Neural progenitor cell (in vitro differentiated cells): ENCODE data around the gene PRPF4. TPM values are rescaled to one million over a fixed set of nuclear protein-coding genes. Genes with fewer than 3 reads are reported as not detected.
A peak's percentile ranks its signal among the peaks of the same experiment; 100 is the strongest.

ENCODE experiments used
- DNase-seq: peaks from one replicate; pipeline ENCODE4 v3.0.0-alpha.2; 2016; ENCODE audit warnings: low spot score
- H2AFZ ChIP-seq: fragments of 200-600 bp; sonication (generic); replicated peaks from 2 replicates; pipeline ENCODE4 v1.6.1; 2016; ENCODE audit warnings: antibody characterized with exemption
- H3F3A ChIP-seq: fragments of 200-600 bp; sonication (generic); 2 replicates; pipeline ENCODE4 v1.6.1; 2016; ENCODE audit warnings: antibody characterized with exemption, low read depth
- H3K27ac ChIP-seq: fragments of 200-600 bp; sonication (generic); 2 replicates; pipeline ENCODE4 v1.5.1; 2016; ENCODE audit warnings: mild to moderate bottlenecking
- H3K27me3 ChIP-seq: fragments of 200-600 bp; sonication (generic); 2 replicates; pipeline ENCODE4 v1.6.1; 2016; ENCODE audit warnings: mild to moderate bottlenecking, moderate library complexity
- H3K36me3 ChIP-seq: fragments of 200-600 bp; sonication (generic); 2 replicates; pipeline ENCODE4 v1.5.1; 2016
- H3K4me1 ChIP-seq: fragments of 200-600 bp; sonication (generic); 2 replicates; pipeline ENCODE4 v1.6.1; 2016; ENCODE audit warnings: mixed run types
- H3K4me2 ChIP-seq: fragments of 200-600 bp; sonication (generic); 2 replicates; pipeline ENCODE4 v1.6.1; 2016
- H3K4me3 ChIP-seq: fragments of 200-600 bp; sonication (generic); 2 replicates; pipeline ENCODE4 v1.5.1; 2016
- H3K79me2 ChIP-seq: fragments of 200-600 bp; sonication (generic); 2 replicates; pipeline ENCODE4 v1.6.1; 2016; ENCODE audit warnings: low read depth
- H3K9ac ChIP-seq: fragments of 200-600 bp; sonication (generic); 2 replicates; pipeline ENCODE4 v1.6.1; 2016
- H3K9me3 ChIP-seq: fragments of 200-600 bp; sonication (generic); 2 replicates; pipeline ENCODE4 v1.5.1; 2016; ENCODE audit warnings: low read depth
- H4K20me1 ChIP-seq: fragments of 200-600 bp; sonication (generic); 2 replicates; pipeline ENCODE4 v1.6.1; 2016; ENCODE audit warnings: low read depth
- H3K27ac Mint-ChIP-seq: 3 replicates; pipeline ENCODE4 v1.8.0; 2021; ENCODE audit warnings: mixed read lengths
- H3K27me3 Mint-ChIP-seq: 2 replicates; pipeline ENCODE4 v1.8.0; 2022; ENCODE audit warnings: low read depth, mild to moderate bottlenecking, inconsistent platforms, moderate library complexity, mixed read lengths; ENCODE audit not compliant: insufficient read depth
- H3K36me3 Mint-ChIP-seq: 3 replicates; pipeline ENCODE4 v1.8.0; 2021; ENCODE audit warnings: mixed read lengths
- H3K4me1 Mint-ChIP-seq: 3 replicates; pipeline ENCODE4 v1.8.0; 2021; ENCODE audit warnings: mixed read lengths
- H3K4me3 Mint-ChIP-seq: 3 replicates; pipeline ENCODE4 v1.8.0; 2021; ENCODE audit warnings: mild to moderate bottlenecking, moderate library complexity, mixed read lengths
- H3K9me3 Mint-ChIP-seq: 3 replicates; pipeline ENCODE4 v1.8.0; 2020; ENCODE audit warnings: mixed read lengths
- EZH2 ChIP-seq: fragments of 200-600 bp; sonication (generic); IDR thresholded peaks from 2 replicates; pipeline ENCODE4 v1.6.1; 2017; ENCODE audit warnings: antibody characterized with exemption, mild to moderate bottlenecking, moderate library complexity
- EZH2phosphoT487 ChIP-seq: fragments of 200-600 bp; sonication (generic); IDR thresholded peaks from 2 replicates; pipeline ENCODE4 v1.6.1; 2017; ENCODE audit warnings: antibody characterized with exemption
- total RNA-seq: library from RNA; depleted of rRNA; stranded (reverse); fragments of >200 nt; gene quantifications from 2 replicates; pipeline ENCODE4 v1.2.3, GENCODE V29; 2015; ENCODE audit warnings: low replicate concordance
- TF ChIP-seq, protein P1 (sequence below): fragments of 200-600 bp; sonication (generic); IDR thresholded peaks from 2 replicates; pipeline ENCODE4 v1.5.1; 2017; ENCODE audit warnings: antibody characterized with exemption, mild to moderate bottlenecking

Gene PRPF4
- 28.2 and 34.0 TPM in 2 replicates for total RNA-seq

- no peaks in the 10 kb centered on the region for H3K27me3 Mint-ChIP-seq
- H3K9me3 Mint-ChIP-seq: no peaks in the 10 kb centered on the region
- Histone ChIP-seq H4K20me1 (peaks cover 13% of the 10 kb centered on the region), H3F3A (peaks cover 7% of the 10 kb centered on the region), H3K79me2 (peaks cover 45% of the 10 kb centered on the region), H3K27ac (peak within 1 kb of the TSS; percentile 50), H3K9ac (peak within 1 kb of the TSS; percentile 90), H3K4me2 (peak within 1 kb of the TSS; percentile 88), H3K36me3 (peaks cover 16% of the 10 kb centered on the region), H3K27me3 (no peaks in the 10 kb centered on the region), H3K9me3 (no peaks in the 10 kb centered on the region), H2AFZ (peak within 1 kb of the TSS; percentile 78), H3K4me1 (peaks cover 16% of the 10 kb centered on the region), H3K4me3 (peak within 1 kb of the TSS; percentile 86)
- H3K36me3 Mint-ChIP-seq: peaks cover 27% of the 10 kb centered on the region
- DNase-seq: peak; percentile 99
- no peak within 1 kb of the TSS for H3K4me3 Mint-ChIP-seq
- H3K4me1 Mint-ChIP-seq: peaks cover 9% of the 10 kb centered on the region
- no peak within 1 kb of the TSS for H3K27ac Mint-ChIP-seq
- TF ChIP-seq, protein P1, sequence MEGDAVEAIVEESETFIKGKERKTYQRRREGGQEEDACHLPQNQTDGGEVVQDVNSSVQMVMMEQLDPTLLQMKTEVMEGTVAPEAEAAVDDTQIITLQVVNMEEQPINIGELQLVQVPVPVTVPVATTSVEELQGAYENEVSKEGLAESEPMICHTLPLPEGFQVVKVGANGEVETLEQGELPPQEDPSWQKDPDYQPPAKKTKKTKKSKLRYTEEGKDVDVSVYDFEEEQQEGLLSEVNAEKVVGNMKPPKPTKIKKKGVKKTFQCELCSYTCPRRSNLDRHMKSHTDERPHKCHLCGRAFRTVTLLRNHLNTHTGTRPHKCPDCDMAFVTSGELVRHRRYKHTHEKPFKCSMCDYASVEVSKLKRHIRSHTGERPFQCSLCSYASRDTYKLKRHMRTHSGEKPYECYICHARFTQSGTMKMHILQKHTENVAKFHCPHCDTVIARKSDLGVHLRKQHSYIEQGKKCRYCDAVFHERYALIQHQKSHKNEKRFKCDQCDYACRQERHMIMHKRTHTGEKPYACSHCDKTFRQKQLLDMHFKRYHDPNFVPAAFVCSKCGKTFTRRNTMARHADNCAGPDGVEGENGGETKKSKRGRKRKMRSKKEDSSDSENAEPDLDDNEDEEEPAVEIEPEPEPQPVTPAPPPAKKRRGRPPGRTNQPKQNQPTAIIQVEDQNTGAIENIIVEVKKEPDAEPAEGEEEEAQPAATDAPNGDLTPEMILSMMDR: no peak
- no peak for TF ChIP-seq EZH2phosphoT487
- no peak for TF ChIP-seq EZH2
These were observed at the start of gene PRPF4, which contains the start of gene CDC26 for GRCh38 chr9:113275157-113276131. TSS of gene PRPF4 (plus strand) at chr9:113275658. CDS start at chr9:113275744, 86 bp downstream. TSS of gene CDC26 (minus strand) at chr9:113275572. CDS start at chr9:113272507, 3,065 bp downstream.

GRCh38 chr9:113227436-113227835, 48.0 kb upstream of the PRPF4 start:
- Histone ChIP-seq H4K20me1 (peaks cover 25% of the 10 kb centered on the region), H3K36me3 (no peaks in the 10 kb centered on the region), H3K4me3 (no peak overlapping the region), H3F3A (no peaks in the 10 kb centered on the region), H3K27me3 (no peaks in the 10 kb centered on the region), H3K79me2 (peaks cover 19% of the 10 kb centered on the region), H3K9me3 (no peaks in the 10 kb centered on the region), H3K9ac (no peak overlapping the region), H3K27ac (no peak overlapping the region), H3K4me2 (no peak overlapping the region), H3K4me1 (peaks cover 6% of the 10 kb centered on the region), H2AFZ (no peak overlapping the region)
- no peaks in the 10 kb centered on the region for H3K27me3 Mint-ChIP-seq
- H3K36me3 Mint-ChIP-seq: peaks cover 1% of the 10 kb centered on the region
- no peaks in the 10 kb centered on the region for H3K9me3 Mint-ChIP-seq
- no peak overlapping the region for H3K4me3 Mint-ChIP-seq
- H3K27ac Mint-ChIP-seq: no peak overlapping the region
- TF ChIP-seq EZH2phosphoT487 (no peak), EZH2 (no peak)
- TF ChIP-seq, protein P1: no peak
- peaks cover 12% of the 10 kb centered on the region for H3K4me1 Mint-ChIP-seq
- DNase-seq: no peak

DNA sequence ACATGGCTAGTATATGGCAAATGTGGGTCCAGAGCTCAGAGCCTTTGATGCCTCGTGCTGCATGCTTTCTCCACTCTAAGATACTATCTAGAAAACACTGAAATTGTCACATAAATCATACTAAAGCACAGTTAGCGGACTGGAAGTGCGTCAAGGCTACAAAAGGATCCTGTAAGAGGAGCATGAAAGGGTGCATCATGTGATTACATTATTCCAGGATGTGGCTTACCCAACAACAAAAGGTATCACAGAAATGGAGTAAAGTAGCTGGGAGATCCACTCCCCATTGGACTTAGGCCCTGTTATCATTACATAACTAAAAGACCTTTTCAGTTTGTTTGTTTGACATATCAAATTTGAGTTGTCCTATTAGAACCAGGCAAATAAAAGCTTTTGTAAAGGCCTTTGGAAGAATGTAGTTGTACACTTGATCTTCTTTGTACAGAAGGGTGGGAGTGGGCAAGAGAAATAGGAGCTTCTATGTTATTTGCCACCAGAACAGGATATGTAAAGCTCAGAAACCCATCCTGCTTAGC, 47.3 kb upstream of the PRPF4 start:
- Mint-ChIP-seq H3K27me3 (no peaks in the 10 kb centered on the region), H3K4me3 (no peak overlapping the region), H3K4me1 (peaks cover 5% of the 10 kb centered on the region), H3K9me3 (no peaks in the 10 kb centered on the region), H3K27ac (no peak overlapping the region), H3K36me3 (peaks cover 1% of the 10 kb centered on the region)
- H3K4me1 ChIP-seq: no peaks in the 10 kb centered on the region
- no peak for DNase-seq
- no peak overlapping the region for H3K4me2 ChIP-seq
- H3K9ac ChIP-seq: no peak overlapping the region
- H3K27ac ChIP-seq: no peak overlapping the region
- H3K27me3 ChIP-seq: no peaks in the 10 kb centered on the region
- H3K79me2 ChIP-seq: peaks cover 12% of the 10 kb centered on the region
- TF ChIP-seq, protein P1: no peak
- TF ChIP-seq EZH2 (no peak), EZH2phosphoT487 (no peak)
- no peak overlapping the region for H2AFZ ChIP-seq
- peaks cover 17% of the 10 kb centered on the region for H4K20me1 ChIP-seq
- H3F3A ChIP-seq: no peaks in the 10 kb centered on the region
- H3K36me3 ChIP-seq: no peaks in the 10 kb centered on the region
- H3K9me3 ChIP-seq: no peaks in the 10 kb centered on the region
- no peak overlapping the region for H3K4me3 ChIP-seq
